Heart left ventricle (tissue), 13 donors: ENCODE measurements around the gene NIFK.

Experiments
- POLR2A ChIP-seq, 2 donors: fragments of 450-650 bp; IDR thresholded peaks; one replicate each; pipeline ENCODE4 v1.6.1; 2017; ENCODE audit warnings: antibody characterized with exemption in 2 of 2, mild to moderate bottlenecking in 2 of 2, moderate library complexity in 2 of 2
- TF ChIP-seq, protein P1 (sequence below), 12 donors: fragments of 200-600 bp; sonication (generic) in 4 of 12; IDR thresholded peaks; one replicate each; pipeline versions ENCODE4 v1.5.0 to v1.8.0; 2018 to 2022; ENCODE audit warnings: antibody characterized with exemption in 12 of 12, mild to moderate bottlenecking in 5 of 12
- donor health status: ischemic (EF 13 %, LVEDD 7.1; RV severe dilation, severe dysfunction).
- donor health status: DM: no; HTN: yes; CAD: no.
- donor health status: DM: no; HTN: no; CAD: no.
- donor health status: ischemic (EF 25% LVEDD 6.9; RV normal size, moderate dysfunction).
- donor health status: ischemic (EF 25% LVEDD 5.7; RV mildly dilated, moderate dysfunction).
- donor health status: ischemic (EF 35%, LVEDD 5.7; RV mildly dilated, moderate dysfunction).
- donor health status: nonischemic (EF 11% LVEDD 7.7; RV severe dilation, severe dysfunction).
- donor health status: DM: yes; HTN: yes; CAD: no.
- donor health status: PGD.
- donor health status: ischemic (EF 29% LVEDD 5.4; RV normal size, mild dysfunction).
- donor health status: nonischemic (EF 23%, LVEDD 6.1; RV moderate dilation, normal function).

DNA sequence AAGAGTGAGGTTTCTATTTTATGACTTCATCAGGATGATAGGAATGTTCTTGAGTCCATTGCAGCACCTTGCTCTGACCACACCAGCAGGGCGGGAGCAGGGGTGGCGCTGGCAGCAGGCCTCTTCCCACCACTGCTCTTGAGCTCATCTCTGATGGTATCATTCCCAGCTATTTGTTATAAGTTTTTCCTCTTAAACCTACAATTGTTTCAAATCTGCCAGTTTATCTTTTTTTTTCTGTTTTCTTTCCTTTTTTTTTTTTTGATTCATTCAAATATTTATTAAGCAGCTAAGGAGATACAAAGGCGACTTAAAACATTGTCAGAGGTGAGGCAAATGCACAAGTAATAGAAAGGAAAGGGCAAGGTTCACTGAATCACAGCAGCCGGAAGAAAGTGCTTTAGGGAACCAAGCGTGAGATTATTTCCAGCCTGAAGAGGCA, 28.7 kb downstream of the NIFK start:
- TF ChIP-seq POLR2A (IDR thresholded peaks at IDR 0.05), result no peak
- TF ChIP-seq, protein P1, sequence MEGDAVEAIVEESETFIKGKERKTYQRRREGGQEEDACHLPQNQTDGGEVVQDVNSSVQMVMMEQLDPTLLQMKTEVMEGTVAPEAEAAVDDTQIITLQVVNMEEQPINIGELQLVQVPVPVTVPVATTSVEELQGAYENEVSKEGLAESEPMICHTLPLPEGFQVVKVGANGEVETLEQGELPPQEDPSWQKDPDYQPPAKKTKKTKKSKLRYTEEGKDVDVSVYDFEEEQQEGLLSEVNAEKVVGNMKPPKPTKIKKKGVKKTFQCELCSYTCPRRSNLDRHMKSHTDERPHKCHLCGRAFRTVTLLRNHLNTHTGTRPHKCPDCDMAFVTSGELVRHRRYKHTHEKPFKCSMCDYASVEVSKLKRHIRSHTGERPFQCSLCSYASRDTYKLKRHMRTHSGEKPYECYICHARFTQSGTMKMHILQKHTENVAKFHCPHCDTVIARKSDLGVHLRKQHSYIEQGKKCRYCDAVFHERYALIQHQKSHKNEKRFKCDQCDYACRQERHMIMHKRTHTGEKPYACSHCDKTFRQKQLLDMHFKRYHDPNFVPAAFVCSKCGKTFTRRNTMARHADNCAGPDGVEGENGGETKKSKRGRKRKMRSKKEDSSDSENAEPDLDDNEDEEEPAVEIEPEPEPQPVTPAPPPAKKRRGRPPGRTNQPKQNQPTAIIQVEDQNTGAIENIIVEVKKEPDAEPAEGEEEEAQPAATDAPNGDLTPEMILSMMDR (IDR thresholded peaks at IDR 0.05), result no peak
